ENCODE results near the gene PTGIS.

Gene PTGIS

DNA sequence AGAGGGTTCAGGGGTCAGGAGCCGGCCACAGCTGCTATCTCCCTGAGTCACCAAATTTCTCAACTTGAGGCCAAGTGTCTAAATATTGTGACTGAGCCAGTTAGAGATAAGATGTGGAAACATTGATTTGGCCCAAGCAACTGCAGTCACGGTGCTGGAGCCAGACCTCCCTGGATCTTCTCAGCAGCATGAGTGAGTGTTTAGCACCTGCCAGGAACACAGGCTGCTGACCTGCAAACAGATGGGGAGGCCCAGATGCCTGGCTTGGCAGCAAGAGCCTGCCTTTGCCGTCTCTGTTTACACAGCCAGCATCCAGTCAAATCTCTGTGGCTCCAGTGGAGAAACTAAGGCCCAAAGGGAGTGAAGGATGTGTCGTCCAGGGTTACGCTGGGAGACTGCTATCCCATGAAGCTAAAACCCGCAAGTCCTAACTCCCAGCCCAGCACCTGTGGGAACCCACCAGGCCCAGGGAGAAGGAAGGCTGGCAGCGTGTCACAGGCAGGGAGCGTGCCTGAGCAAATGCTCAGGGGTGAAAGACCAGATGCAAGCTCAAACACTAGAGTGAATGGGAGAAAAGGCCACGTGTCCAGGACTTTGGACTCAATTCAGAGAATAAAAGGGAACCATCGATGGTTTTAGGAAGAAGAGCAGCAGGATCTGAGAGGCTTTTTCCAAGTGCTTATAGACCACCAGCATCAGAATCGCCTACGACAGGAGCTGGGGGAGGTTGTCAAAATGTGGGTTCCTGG is 15.9 kb upstream of the PTGIS start:
- no peak for FAIRE-seq
- TF ChIP-seq POLR2A (IDR thresholded peaks at IDR 0.05; ENCODE audit: low read depth, low read length) (no peak), TAF1 (IDR thresholded peaks at IDR 0.05; ENCODE audit: borderline replicate concordance, low read depth, low read length) (no peak), POLR2AphosphoS5 (IDR thresholded peaks at IDR 0.05; ENCODE audit: low read depth, low read length) (no peak)
- no peak for DNase-seq (ENCODE audit: insufficient read length)

DNA sequence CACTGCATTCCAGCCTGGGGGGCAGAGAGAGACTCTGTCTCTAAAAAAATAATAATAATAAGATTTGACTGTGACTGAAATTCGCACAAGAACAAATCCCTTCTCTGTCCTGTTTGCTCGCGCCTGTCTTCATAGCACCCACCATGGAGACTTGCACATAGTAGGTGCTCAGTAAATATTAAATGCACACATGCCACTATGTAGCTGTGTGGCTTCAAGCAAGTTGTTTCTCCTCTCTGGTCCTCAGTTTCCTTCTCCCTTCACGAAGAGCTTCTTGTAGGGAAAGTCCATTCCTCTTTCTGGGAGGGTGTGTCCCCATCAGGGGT is 15.4 kb upstream of the PTGIS start:
- FAIRE-seq = no peak
- DNase-seq (ENCODE audit: insufficient read length) = no peak
- TF ChIP-seq TAF1 (IDR thresholded peaks at IDR 0.05; ENCODE audit: borderline replicate concordance, low read depth, low read length) (no peak), POLR2A (IDR thresholded peaks at IDR 0.05; ENCODE audit: low read depth, low read length) (no peak), POLR2AphosphoS5 (IDR thresholded peaks at IDR 0.05; ENCODE audit: low read depth, low read length) (no peak)

DNA sequence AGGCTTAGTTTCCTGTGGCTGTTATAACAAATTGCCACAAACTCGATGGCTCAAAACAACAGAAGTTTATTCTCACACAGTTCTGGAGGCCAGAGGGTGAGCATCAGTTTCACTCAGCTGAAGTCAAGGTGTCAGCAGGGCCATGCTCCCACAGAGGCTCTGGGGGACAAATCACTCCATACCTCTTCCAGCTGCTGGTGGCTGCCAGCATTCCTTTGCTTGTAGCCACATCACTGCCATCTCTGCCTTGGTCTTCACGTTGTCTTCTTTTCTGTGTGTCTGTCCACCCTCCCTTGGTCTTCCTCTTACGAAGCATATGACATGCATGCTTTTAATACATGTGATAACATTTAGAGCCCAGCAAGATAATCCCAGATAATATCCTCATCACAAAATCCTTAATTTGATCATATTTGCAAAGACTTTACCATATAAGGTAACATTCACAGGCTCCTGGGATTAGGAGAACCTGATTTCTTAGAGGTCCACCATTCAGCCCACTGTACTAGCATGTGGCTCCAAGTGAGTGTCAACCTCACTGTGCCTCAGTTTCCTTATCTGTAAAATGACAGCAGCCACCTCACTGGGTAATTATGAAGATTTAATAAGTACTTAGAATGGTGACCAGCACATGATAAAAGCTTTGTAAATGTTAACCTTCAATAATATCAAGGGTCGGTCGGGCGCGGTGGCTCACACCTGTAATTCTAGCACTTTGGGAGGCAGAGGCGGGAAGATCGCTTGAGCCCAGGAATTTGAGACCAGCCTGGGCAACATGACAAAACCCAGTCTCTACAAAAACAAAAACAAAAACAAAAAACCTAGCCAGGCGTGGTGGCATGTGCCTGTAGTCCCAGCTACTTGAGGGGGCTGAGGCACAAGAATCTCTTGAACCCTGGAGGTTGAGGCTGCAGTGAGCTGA is 14.7 kb upstream of the PTGIS start:
- TF ChIP-seq POLR2AphosphoS5 (IDR thresholded peaks at IDR 0.05; ENCODE audit: low read depth, low read length) (no peak), POLR2A (IDR thresholded peaks at IDR 0.05; ENCODE audit: low read depth, low read length) (no peak), TAF1 (IDR thresholded peaks at IDR 0.05; ENCODE audit: borderline replicate concordance, low read depth, low read length) (no peak)
- FAIRE-seq (no peak), DNase-seq (ENCODE audit: insufficient read length) (no peak)

DNA sequence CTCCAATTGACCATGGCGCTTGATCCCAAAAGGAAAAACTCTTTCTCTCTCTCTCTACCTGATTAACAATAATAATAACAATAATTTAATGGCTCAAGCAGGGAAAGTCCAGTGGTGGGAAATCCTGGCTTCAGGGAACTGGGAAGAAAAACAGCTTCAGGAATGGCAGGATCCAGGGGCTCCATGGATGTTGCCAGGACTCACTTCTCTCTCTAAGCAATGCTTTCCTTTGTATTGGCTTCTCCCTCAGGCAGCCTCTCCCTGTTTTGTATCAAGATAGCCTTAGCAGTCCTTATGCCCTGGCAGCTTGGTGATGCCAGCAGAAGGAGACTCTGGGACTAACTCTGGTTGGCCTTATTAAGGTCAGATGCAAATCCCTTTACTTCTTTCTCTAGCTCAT is 13.5 kb upstream of the PTGIS start:
- TF ChIP-seq POLR2A (IDR thresholded peaks at IDR 0.05; ENCODE audit: low read depth, low read length) (no peak), POLR2AphosphoS5 (IDR thresholded peaks at IDR 0.05; ENCODE audit: low read depth, low read length) (no peak), TAF1 (IDR thresholded peaks at IDR 0.05; ENCODE audit: borderline replicate concordance, low read depth, low read length) (no peak)
- FAIRE-seq (no peak), DNase-seq (ENCODE audit: insufficient read length) (no peak)

DNA sequence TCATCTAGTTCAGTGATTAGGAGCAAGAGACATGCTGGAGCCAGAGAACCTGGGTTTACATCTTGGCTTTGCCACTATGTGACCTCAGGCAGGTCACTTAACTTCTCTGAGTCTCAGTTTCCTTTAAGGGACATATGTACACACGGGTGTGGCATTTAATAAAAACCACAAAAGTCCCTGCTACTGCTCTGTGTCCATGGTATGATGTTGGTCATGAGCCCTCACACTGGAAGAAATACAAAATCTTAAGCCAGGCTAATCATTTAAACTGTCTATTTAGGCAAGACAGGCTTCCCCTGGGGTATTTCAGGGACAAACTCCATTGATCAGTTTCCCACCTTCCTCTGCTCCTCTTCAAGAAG is 12.9 kb upstream of the PTGIS start:
- DNase-seq (ENCODE audit: insufficient read length) (no peak), FAIRE-seq (no peak)
- TF ChIP-seq POLR2A (IDR thresholded peaks at IDR 0.05; ENCODE audit: low read depth, low read length) (no peak), POLR2AphosphoS5 (IDR thresholded peaks at IDR 0.05; ENCODE audit: low read depth, low read length) (no peak), TAF1 (IDR thresholded peaks at IDR 0.05; ENCODE audit: borderline replicate concordance, low read depth, low read length) (no peak)

DNA sequence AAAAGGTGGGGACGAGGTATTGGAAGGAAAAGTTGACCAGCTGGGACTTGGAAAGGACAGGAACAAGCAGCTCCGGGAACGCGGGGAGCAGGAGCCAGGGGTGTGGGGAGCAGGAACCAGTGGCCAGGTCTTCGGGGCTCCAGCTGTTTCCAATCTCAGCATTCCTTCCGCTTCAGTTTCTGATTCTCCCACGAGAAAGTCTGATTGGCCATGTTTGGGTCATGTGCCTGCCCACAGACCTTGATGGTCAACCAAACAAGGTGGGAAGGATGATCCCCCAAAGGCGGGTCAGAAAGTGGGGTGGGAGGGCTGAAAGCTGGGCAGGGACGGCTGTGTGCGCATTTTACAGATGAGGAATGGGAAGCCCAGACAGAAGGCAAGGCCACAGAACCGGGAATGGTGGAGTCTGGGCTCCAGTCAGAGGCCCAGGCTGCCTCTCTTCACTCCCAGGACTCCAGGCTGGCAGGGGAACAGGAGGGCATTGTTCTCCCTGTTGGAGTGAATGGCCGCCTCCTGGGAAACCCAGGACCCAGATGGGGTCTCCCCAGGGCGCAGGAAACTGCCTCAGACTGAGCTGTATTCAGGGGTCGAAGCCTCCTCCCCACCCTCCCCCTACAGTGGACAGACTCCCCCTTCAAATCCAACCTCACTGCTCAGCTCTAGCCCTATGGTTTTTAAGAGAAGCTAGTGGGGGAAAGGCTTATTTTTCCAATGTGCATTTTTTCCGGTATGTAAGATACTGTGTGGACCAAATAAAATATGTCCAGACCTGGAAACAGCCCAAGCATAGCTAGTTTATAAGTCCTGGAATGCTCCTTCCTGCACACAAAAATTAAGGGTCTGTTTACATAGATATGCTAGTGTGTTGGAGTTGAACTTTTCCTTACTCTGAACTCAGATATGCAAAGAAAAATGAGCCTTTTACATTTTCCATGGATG is 12.2 kb upstream of the PTGIS start:
- DNase-seq (ENCODE audit: insufficient read length) = no peak
- no peak for FAIRE-seq
- TF ChIP-seq TAF1 (IDR thresholded peaks at IDR 0.05; ENCODE audit: borderline replicate concordance, low read depth, low read length) = no peak
- no peak for TF ChIP-seq POLR2AphosphoS5 (IDR thresholded peaks at IDR 0.05; ENCODE audit: low read depth, low read length)
- TF ChIP-seq POLR2A (IDR thresholded peaks at IDR 0.05; ENCODE audit: low read depth, low read length) = no peak

DNA sequence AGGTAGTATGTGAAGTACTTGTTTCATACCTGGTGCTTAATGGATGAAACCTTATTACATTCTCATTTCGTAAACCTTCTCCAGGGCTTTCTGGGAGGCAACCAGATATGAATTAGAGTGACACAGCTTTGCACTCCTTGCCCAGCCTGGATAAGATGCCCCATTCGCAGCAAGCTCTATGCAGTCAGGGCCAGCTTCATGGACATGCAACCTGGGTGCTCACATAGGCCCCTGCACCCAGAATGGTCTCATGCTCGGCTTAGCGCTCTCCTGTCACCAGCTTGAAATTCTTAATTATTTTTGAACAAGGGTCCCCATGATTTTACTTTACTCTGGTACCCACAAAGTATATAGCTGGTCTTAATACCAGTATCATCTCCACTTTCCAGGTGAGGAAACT is 11.3 kb upstream of the PTGIS start:
- no peak for DNase-seq (ENCODE audit: insufficient read length)
- TF ChIP-seq POLR2A (IDR thresholded peaks at IDR 0.05; ENCODE audit: low read depth, low read length) = no peak
- no peak for TF ChIP-seq TAF1 (IDR thresholded peaks at IDR 0.05; ENCODE audit: borderline replicate concordance, low read depth, low read length)
- TF ChIP-seq POLR2AphosphoS5 (IDR thresholded peaks at IDR 0.05; ENCODE audit: low read depth, low read length) = no peak
- no peak for FAIRE-seq

DNA sequence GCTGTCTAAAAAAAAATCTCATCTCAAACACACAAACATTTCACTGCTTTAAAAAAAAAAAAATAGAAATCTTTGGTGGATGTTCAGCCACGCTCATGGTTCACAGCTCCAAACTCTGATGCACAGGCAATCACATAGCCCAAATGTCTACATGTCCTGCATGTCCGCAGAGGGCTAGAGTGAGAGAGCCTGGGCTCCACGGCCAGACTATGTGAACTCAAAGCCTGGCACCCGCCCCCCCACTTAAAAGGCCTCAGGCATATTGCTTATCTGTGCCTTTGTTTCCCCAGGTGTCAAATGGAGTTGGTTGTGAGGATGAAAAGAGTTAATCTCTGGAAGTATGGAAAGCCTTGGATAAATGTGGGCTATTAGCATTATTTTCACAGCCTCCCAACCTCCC is 10.5 kb upstream of the PTGIS start:
- TF ChIP-seq TAF1 (IDR thresholded peaks at IDR 0.05; ENCODE audit: borderline replicate concordance, low read depth, low read length) (no peak), POLR2A (IDR thresholded peaks at IDR 0.05; ENCODE audit: low read depth, low read length) (no peak), POLR2AphosphoS5 (IDR thresholded peaks at IDR 0.05; ENCODE audit: low read depth, low read length) (no peak)
- DNase-seq (ENCODE audit: insufficient read length) (no peak), FAIRE-seq (no peak)

DNA sequence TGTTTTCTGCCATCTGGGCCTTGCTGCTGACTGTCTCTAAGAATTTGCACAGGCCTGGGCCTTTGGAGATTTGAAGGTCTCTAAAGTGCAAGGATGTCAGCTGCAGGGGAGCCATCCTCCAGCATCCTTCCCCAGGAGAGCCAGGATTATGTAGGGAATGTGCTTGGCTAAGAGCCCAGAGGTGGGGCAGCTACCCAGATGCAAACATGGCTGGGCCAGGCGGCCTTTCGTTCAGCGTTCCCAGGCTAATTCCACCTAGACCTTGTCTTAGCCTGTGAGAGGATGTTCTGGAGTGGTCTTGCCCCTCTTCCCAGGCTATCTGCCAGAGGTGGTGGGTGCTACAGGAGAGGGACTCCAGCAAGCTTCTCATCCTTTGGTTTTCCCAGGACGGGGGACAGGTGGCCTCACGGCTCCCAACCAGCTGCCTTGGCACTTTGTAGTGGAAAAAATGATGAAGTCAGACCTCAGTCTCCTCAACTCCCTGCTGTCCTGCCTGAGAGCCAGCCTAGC is 7.7 kb upstream of the PTGIS start:
- FAIRE-seq = no peak
- DNase-seq (ENCODE audit: insufficient read length) = no peak
- no peak for TF ChIP-seq POLR2AphosphoS5 (IDR thresholded peaks at IDR 0.05; ENCODE audit: low read depth, low read length)

DNA sequence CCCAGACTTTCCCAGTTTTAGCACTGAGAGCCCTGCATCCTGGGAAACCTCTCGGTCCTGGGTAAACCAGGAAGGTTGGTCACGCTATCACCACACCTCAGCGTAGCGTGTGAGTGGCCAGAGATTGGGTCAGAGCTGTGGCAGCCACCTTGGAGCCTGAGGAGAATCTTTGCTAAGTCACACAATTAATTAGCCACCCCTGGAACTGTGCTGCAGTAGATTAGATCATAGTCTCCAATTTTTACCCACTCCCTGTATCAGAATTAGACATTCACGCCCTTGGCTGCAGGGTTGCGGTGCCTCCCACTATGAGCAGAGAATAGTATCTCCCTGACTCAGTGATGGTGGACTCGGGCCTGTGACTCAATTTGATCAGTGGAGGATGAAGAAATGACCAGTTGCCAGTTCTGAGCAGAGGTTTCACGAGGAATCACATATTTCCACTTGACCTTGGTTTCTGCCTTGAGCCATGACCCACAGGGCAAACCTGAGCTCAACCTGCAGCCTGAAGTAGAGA is 6.0 kb upstream of the PTGIS start:
- DNase-seq (ENCODE audit: insufficient read length) (no peak), FAIRE-seq (no peak)
- no peak for TF ChIP-seq TAF1 (IDR thresholded peaks at IDR 0.05; ENCODE audit: borderline replicate concordance, low read depth, low read length)
- no peak for TF ChIP-seq POLR2AphosphoS5 (IDR thresholded peaks at IDR 0.05; ENCODE audit: low read depth, low read length)
- no peak for TF ChIP-seq POLR2A (IDR thresholded peaks at IDR 0.05; ENCODE audit: low read depth, low read length)

DNA sequence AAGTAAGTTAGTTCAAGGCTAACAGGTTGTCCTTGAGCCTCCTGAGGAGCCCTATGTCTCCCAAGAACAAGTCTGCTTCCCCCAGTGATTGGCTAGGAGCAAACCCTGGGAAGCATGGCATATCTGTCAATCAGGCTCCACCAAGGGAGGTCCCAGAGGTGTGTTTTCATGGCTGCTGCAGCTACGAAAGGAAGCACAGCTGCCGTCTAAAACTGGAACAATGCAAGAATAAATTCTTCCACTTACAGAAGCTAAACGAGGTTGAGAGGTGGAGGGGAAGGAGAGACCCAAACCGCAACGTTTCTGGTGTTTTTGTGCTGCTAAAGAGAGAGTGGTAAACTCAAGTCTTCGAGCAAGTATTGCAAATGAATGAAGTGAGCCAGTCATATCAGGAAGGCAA is 4.9 kb upstream of the PTGIS start:
- no peak for DNase-seq (ENCODE audit: insufficient read length)
- no peak for FAIRE-seq
- TF ChIP-seq TAF1 (IDR thresholded peaks at IDR 0.05; ENCODE audit: borderline replicate concordance, low read depth, low read length) (no peak), POLR2AphosphoS5 (IDR thresholded peaks at IDR 0.05; ENCODE audit: low read depth, low read length) (no peak), POLR2A (IDR thresholded peaks at IDR 0.05; ENCODE audit: low read depth, low read length) (no peak)
